GM15510 (cell line): Measurements from ENCODE around the gene AVEN.

Source experiments
- POLR2A ChIP-seq: IDR thresholded peaks from 3 replicates; pipeline ENCODE4 v1.6.1; 2011; ENCODE audit warnings: borderline replicate concordance; ENCODE audit not compliant: insufficient read length; ENCODE audit errors: extremely low read depth

AVEN gene

GRCh38 chr15:33864360-33865075, 174.5 kb downstream of the AVEN start:
- no peak for TF ChIP-seq POLR2A

- TF ChIP-seq POLR2A: no peak
Measured at GRCh38 chr15:33860754-33861153, 178.2 kb downstream of the AVEN start.

- TF ChIP-seq POLR2A: no peak
Measured at GRCh38 chr15:33859992-33860545, 178.9 kb downstream of the AVEN start.

DNA sequence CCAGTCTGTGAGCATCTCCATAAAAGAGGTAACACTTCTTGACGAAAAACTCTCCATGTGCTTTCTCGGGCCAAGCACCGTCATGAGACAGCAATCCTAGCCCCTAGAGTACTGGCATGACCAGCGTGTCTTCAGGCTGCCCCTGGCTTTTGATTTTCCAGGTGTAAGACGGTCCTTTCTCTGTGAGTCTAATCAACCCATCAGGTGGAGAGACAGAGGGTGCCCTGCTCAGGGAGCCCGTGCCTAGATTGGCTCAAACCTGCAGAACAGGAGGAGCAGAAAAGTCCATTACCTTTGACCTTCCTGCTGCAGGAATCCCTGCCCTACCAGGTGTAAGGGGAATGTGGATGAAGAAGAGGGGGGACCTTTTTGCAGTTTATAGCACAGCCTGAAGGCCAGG, 180.2 kb downstream of the AVEN start:
- TF ChIP-seq POLR2A: no peak

DNA sequence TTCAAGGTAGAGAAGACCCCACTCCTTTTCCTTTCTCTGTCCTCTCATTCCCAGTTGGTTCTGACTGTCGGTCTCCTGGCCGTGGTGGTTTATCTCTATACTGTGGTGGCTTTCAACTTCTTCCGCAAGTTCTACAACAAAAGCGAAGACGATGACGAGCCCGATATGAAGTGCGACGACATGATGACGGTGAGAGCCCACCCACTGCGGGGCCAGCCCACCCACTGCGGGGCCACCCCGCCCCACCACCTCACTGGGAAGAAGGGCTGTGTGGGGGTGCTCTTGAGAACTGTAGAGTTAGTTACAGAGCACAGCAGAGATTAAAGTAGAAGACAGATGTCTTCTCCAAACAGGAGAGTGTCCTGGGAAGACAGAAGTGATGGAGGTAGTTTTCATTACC, 181.3 kb downstream of the AVEN start:
- no peak for TF ChIP-seq POLR2A

DNA sequence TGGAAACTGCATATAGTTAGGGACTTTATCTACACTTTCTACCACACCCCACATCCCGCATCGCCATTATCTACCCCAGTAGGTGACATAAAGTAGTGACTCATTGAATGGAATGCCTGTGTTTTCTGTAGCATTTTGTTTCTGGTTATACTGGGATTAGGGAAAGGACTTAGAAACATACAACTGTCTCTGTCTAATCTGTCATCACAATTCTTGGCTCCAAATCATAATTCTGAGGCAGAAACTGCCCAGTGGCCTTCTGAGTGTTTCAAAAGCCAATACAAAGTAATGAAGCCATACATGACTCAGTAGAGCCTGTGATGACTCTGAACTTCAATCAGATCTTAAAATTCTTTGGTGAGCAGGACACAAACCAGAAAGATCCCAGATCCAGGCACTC, 186.4 kb downstream of the AVEN start:
- no peak for TF ChIP-seq POLR2A

- TF ChIP-seq POLR2A: no peak
Measured at GRCh38 chr15:33852094-33852493, 186.9 kb downstream of the AVEN start.

DNA sequence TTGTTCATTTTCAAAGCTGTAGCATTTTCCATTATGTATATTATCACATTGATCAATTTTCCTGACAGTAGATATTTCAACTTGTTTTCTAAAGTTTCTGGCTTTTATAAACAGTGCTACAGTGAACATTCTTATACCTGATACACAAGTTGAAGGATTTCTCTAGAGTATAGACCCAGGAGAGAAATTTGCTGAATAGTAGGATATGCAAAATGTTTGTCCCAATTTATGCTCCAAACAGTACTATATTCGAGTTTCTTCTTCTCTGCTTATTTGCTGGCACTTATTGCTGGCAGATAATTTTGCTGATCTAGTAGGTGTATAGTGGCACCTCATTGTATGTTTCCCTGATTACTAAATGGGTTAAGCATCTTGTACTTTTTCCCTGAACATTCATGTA, 187.9 kb downstream of the AVEN start:
- TF ChIP-seq POLR2A: no peak

- no peak for TF ChIP-seq POLR2A
Measured at GRCh38 chr15:33848011-33848410, 191.0 kb downstream of the AVEN start.

GRCh38 chr15:33846862-33847261, 192.1 kb downstream of the AVEN start:
- TF ChIP-seq POLR2A: no peak

DNA sequence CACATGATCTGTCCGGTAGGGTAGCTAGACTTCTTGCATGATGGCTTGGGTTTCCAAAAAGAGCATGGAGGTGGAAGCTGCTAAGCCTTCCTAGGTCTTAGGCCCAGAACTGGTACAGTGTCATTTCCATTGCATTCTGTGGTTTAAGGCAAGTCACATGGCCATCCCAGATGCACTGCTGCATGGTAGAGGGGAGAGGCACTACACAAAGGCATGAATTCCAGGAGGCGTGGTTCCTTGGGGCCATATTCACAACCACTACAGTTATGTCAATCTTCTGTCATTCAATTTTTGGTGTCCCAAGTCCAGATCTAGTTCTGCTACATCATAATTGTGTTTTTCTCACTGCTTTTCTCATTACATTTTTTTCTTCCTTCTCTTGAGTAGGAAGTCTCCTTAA, 192.9 kb downstream of the AVEN start:
- TF ChIP-seq POLR2A: no peak

DNA sequence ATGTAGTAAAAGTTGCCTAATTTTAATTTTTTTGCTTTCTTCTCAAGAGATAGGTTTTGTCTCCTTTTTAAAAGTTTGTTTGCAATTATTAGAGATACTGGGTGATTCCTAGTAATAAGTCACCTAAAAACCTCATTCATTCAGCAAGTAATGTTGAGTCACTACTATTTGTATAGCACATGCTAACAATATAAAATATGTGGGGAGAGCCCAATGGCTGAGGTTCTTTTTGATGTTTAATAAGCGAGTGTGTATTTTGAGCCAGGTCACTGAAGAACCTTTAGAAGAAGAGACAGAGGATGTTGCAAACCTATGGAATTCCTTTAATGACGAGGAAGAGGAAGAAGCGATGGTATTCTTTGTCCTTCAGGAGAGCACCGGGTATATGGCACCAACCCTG, 194.4 kb downstream of the AVEN start:
- TF ChIP-seq POLR2A: no peak

DNA sequence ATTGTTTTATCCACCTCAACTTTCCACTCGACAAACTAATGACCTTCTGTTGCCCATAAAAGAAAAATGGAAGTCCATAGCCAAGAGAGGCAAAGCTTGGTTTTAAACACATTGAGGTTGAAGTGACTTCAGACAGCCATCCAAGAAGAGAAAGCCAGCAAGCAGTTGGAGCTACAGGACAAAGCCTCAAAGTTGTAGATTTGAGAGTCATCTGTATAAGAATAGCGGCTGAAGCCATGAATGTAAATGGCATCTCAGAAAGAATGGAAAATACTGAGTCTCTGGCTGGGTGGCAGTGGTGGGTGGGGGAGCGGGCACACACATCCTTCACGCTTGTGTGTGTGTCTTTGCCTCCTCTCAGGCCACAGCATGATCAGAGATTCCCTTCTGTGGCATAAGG, 194.8 kb downstream of the AVEN start:
- no peak for TF ChIP-seq POLR2A

DNA sequence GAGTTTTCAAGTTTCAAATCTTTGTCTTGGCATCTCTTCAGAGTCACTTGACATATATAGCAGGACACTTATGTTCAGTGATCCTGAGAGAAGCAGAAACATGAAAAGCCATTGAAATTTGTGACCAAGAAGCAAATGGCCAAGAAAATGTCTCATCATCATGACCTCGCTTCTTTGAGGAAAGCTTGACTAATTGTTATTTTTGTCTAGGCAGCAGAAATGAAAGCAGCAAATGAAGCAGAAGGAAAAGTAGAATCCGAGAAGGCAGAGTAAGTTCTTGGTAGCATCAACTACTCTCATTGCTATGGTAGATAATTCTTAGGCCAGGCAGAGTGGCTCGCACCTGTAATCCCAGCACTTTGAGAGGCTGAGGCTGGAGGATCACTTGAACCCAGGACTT, 198.4 kb downstream of the AVEN start:
- TF ChIP-seq POLR2A: no peak

DNA sequence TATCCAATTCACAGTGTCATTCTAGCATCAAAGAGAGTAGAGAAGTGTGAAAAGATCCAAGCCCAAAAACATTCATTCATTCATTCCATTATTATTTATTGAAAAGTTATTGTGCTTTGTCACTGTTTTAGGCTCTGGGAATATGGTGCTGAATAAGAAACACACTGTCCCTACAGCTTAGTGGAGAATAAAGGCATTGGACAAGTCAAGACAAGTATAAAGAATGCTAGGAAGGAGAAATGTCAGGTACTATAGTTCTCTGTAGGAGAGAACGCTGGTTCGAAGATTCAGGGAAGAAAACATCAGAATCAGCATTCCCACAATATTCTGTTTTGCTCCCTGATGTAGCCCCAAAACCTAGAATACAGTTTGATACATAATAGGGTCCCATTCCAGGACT, 199.5 kb downstream of the AVEN start:
- TF ChIP-seq POLR2A: no peak

- no peak for TF ChIP-seq POLR2A
Measured at GRCh38 chr15:33837294-33837693, 201.7 kb downstream of the AVEN start.
